Measurements from ENCODE around the gene ACTL8. TPM values are rescaled to one million over a fixed set of nuclear protein-coding genes. Genes with fewer than 3 reads are reported as not detected.

The ACTL8 gene
- total RNA-seq, 1 donor, result not detected

- no peak for DNase-seq (ENCODE audit: low read depth)
- TF ChIP-seq CTCF (IDR thresholded peaks at IDR 0.05; ENCODE audit: insufficient read depth, low read depth, low read length), result no peak
- no peak overlapping the region for H3K4me3 ChIP-seq (ENCODE audit: low read depth, low read length)
Observed at GRCh38 chr1:17733661-17734060, 21.5 kb upstream of the ACTL8 start.

- no peak for TF ChIP-seq CTCF (IDR thresholded peaks at IDR 0.05; ENCODE audit: insufficient read depth, low read depth, low read length)
- no peak overlapping the region for H3K4me3 ChIP-seq (ENCODE audit: low read depth, low read length)
- DNase-seq (ENCODE audit: low read depth), result no peak
Observed at GRCh38 chr1:17734609-17735008, 20.5 kb upstream of the ACTL8 start.

GRCh38 chr1:17735348-17735747, 19.8 kb upstream of the ACTL8 start:
- DNase-seq (ENCODE audit: low read depth), result no peak
- no peak overlapping the region for H3K4me3 ChIP-seq (ENCODE audit: low read depth, low read length)
- no peak for TF ChIP-seq CTCF (IDR thresholded peaks at IDR 0.05; ENCODE audit: insufficient read depth, low read depth, low read length)

- no peak for DNase-seq (ENCODE audit: low read depth)
- H3K4me3 ChIP-seq (ENCODE audit: low read depth, low read length), result no peak overlapping the region
- no peak for TF ChIP-seq CTCF (IDR thresholded peaks at IDR 0.05; ENCODE audit: insufficient read depth, low read depth, low read length)
Observed at GRCh38 chr1:17735793-17736192, 19.3 kb upstream of the ACTL8 start.

GRCh38 chr1:17736625-17737024, 18.5 kb upstream of the ACTL8 start:
- DNase-seq (ENCODE audit: low read depth), result no peak

GRCh38 chr1:17739050-17739449, 16.1 kb upstream of the ACTL8 start:
- no peak overlapping the region for H3K4me3 ChIP-seq (ENCODE audit: low read depth, low read length)
- DNase-seq (ENCODE audit: low read depth), result no peak
- TF ChIP-seq CTCF (IDR thresholded peaks at IDR 0.05; ENCODE audit: insufficient read depth, low read depth, low read length), result no peak

More at GRCh38 chr1:17736625-17737024, 18.5 kb upstream of the ACTL8 start:
- no peak for TF ChIP-seq CTCF (IDR thresholded peaks at IDR 0.05; ENCODE audit: insufficient read depth, low read depth, low read length)
- no peak overlapping the region for H3K4me3 ChIP-seq (ENCODE audit: low read depth, low read length)

- no peak for DNase-seq (ENCODE audit: low read depth)
- TF ChIP-seq CTCF (IDR thresholded peaks at IDR 0.05; ENCODE audit: insufficient read depth, low read depth, low read length), result no peak
- H3K4me3 ChIP-seq (ENCODE audit: low read depth, low read length), result no peak overlapping the region
Observed at GRCh38 chr1:17741052-17741451, 14.1 kb upstream of the ACTL8 start.

All from fibroblast of villous mesenchyme (primary cell).